Calu3 (cell line): ENCODE data around the gene MAT2A. TPM values are rescaled to one million over a fixed set of nuclear protein-coding genes. Genes with fewer than 3 reads are reported as not detected.

Experiments
- BruUV-seq: library from RNA; stranded (reverse); fragments of 400-500 nt; replicated peaks from 2 replicates; lab custom pipeline; 2021; lab: Mats Ljungman, UMichigan
- CTCF ChIA-PET: fragments of 300-600 bp; sonication (Branson Sonifier 250); formaldehyde crosslinking; loops from one replicate; lab custom pipeline; 2022; ENCODE audit warnings: antibody characterized with exemption; lab: Charles Lee
- DNase-seq: peaks from one replicate; pipeline ENCODE4 v3.0.0; 2022
- H3K27ac Mint-ChIP-seq: one replicate; pipeline ENCODE4 v1.8.0; 2022; ENCODE audit warnings: mixed read lengths; ENCODE audit not compliant: unreplicated experiment
- H3K27me3 Mint-ChIP-seq: one replicate; pipeline ENCODE4 v1.8.0; 2022; ENCODE audit warnings: mixed read lengths; ENCODE audit not compliant: unreplicated experiment
- H3K36me3 Mint-ChIP-seq: one replicate; pipeline ENCODE4 v1.8.0; 2022; ENCODE audit warnings: mild to moderate bottlenecking, moderate library complexity, mixed read lengths; ENCODE audit not compliant: insufficient read depth, unreplicated experiment
- H3K4me1 Mint-ChIP-seq: one replicate; pipeline ENCODE4 v1.8.0; 2022; ENCODE audit warnings: mild to moderate bottlenecking, low read depth, mixed read lengths; ENCODE audit not compliant: unreplicated experiment
- H3K4me3 Mint-ChIP-seq: one replicate; pipeline ENCODE4 v1.8.0; 2022; ENCODE audit warnings: mild to moderate bottlenecking, low read depth, moderate library complexity, mixed read lengths; ENCODE audit not compliant: unreplicated experiment
- H3K9me3 Mint-ChIP-seq: one replicate; pipeline ENCODE4 v1.8.0; 2022; ENCODE audit warnings: low read depth, mixed read lengths; ENCODE audit not compliant: unreplicated experiment
- CTCF ChIP-seq: fragments of 200-600 bp; IDR thresholded peaks from one replicate; pipeline ENCODE4 v1.8.0; 2022; ENCODE audit warnings: antibody characterized with exemption; ENCODE audit not compliant: unreplicated experiment
- intact Hi-C: fragments of 100-400 bp; cut with micrococcal nuclease; formaldehyde crosslinking; loops from one replicate; pipeline ENCODE4 v1.10.0; 2022; ENCODE audit not compliant: unreplicated experiment
- total RNA-seq: library from RNA; stranded (reverse); gene quantifications from 2 replicates; pipeline ENCODE4 v1.2.3, GENCODE V29; 2022

The MAT2A gene
- total RNA-seq, 1 experiment from 2014 or later, result 387 TPM

- CTCF ChIA-PET, result no interaction called here
- TF ChIP-seq CTCF, result no peak
- Mint-ChIP-seq H3K4me3 (no peak overlapping the region), H3K4me1 (no peaks in the 10 kb centered on the region), H3K27ac (no peak overlapping the region), H3K9me3 (peaks cover 2% of the 10 kb centered on the region), H3K27me3 (no peaks in the 10 kb centered on the region), H3K36me3 (no peaks in the 10 kb centered on the region)
- no peak for DNase-seq
- no TSS peak for BruUV-seq
- intact Hi-C loops, result no loop called here
Measured at GRCh38 chr2:85529809-85530208, 9.2 kb upstream of the MAT2A start.

GRCh38 chr2:85531589-85531988 lies 7.4 kb upstream of the MAT2A start:
- no peaks in the 10 kb centered on the region for H3K4me1 Mint-ChIP-seq
- no peaks in the 10 kb centered on the region for H3K27me3 Mint-ChIP-seq
- no TSS peak for BruUV-seq
- TF ChIP-seq CTCF, result no peak
- no peak overlapping the region for H3K27ac Mint-ChIP-seq
- intact Hi-C loops, result no loop called here
- no peak overlapping the region for H3K4me3 Mint-ChIP-seq
- H3K36me3 Mint-ChIP-seq, result no peaks in the 10 kb centered on the region
- CTCF ChIA-PET, result interaction anchor here (0.7 to 1.1 kb wide), 3 partner anchors 9 to 27 kb away, joined by 3 to 5 read pairs (median 4); no protein-coding TSS in a partner anchor
- no peak for DNase-seq
- peaks cover 2% of the 10 kb centered on the region for H3K9me3 Mint-ChIP-seq

GRCh38 chr2:85534099-85534498 lies 4.9 kb upstream of the MAT2A start:
- no peak for TF ChIP-seq CTCF
- Mint-ChIP-seq H3K36me3 (peaks cover 17% of the 10 kb centered on the region), H3K4me1 (peaks cover 11% of the 10 kb centered on the region), H3K9me3 (no peaks in the 10 kb centered on the region), H3K27ac (no peak overlapping the region), H3K27me3 (no peaks in the 10 kb centered on the region), H3K4me3 (no peak overlapping the region)
- intact Hi-C loops, result no loop called here
- CTCF ChIA-PET, result interaction anchor here (0.6 kb wide), 1 partner anchor 97 kb away, joined by 3 read pairs; no protein-coding TSS in a partner anchor
- no TSS peak for BruUV-seq
- DNase-seq, result no peak

GRCh38 chr2:85534881-85535280 lies 4.1 kb upstream of the MAT2A start:
- Mint-ChIP-seq H3K4me1 (peaks cover 11% of the 10 kb centered on the region), H3K4me3 (no peak overlapping the region), H3K27me3 (no peaks in the 10 kb centered on the region), H3K27ac (no peak overlapping the region), H3K36me3 (peaks cover 25% of the 10 kb centered on the region), H3K9me3 (no peaks in the 10 kb centered on the region)
- CTCF ChIA-PET, result interaction anchor here (0.6 kb wide), 1 partner anchor 98 kb away, joined by 3 read pairs; no protein-coding TSS in a partner anchor
- no peak for TF ChIP-seq CTCF
- DNase-seq, result no peak
- no TSS peak for BruUV-seq
- intact Hi-C loops, result loop anchor here (5.0 kb wide), 1 partner anchor 98 kb away; no protein-coding TSS in a partner anchor
